ENCODE data around the gene CIRBP.
"Not testable (repeated sequence)": the region's sequence is repeated elsewhere in the genome, so short reads cannot be mapped to it uniquely, and the experiment has no call there.

CIRBP gene

DNA sequence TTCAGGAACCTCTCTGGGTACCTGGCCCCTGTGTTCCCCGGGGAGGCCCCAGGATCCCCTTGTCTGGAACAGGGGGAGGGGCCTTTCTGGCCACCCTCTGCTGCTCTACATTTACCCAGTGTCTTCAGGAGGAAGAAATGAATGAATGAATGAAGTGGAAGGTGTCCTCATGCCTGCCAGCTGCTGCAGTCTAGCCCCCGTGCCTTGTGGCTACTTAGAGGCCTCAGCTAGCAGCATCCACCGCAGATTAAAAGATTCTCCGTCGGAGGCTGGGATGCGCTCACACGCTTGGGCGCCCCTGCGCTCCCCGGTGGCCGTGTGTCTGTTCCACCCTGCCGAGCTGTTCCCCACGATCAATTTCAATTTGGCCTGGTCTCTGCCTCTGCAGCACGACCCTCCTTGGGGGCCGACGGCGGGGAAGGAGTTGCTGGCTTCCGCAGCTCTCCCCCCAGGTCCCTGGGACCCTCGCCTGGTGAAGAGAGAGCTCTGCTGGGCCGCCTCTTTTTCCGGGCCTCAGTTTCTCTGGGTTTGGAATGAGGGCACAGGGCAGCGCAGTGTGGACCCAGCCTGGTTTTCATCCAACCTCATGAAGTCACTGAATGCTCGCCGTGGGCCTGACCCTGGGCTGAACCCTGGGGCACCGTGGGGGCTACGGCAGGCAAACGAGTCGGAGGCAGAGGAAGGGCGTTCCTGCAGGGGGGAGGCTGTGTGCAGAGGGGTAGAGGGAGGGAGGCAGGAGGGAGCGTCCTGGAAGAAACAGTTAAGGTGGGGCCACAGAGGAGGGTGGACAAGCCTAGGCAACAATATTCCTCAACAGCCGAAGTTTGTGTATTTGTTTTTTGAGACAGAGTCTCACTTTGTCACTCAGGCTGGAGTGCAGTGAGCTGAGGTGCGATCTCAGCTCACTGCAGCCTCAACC, 44.8 kb downstream of the CIRBP start:
- ATAC-seq: no peak

- peak in 1 of 2 donors; percentile 45 for ATAC-seq
These were observed 46.5 kb downstream of the CIRBP start for GRCh38 chr19:1315470-1316166.

- ATAC-seq: no peak
These were observed 47.3 kb downstream of the CIRBP start for GRCh38 chr19:1316466-1316865.

DNA sequence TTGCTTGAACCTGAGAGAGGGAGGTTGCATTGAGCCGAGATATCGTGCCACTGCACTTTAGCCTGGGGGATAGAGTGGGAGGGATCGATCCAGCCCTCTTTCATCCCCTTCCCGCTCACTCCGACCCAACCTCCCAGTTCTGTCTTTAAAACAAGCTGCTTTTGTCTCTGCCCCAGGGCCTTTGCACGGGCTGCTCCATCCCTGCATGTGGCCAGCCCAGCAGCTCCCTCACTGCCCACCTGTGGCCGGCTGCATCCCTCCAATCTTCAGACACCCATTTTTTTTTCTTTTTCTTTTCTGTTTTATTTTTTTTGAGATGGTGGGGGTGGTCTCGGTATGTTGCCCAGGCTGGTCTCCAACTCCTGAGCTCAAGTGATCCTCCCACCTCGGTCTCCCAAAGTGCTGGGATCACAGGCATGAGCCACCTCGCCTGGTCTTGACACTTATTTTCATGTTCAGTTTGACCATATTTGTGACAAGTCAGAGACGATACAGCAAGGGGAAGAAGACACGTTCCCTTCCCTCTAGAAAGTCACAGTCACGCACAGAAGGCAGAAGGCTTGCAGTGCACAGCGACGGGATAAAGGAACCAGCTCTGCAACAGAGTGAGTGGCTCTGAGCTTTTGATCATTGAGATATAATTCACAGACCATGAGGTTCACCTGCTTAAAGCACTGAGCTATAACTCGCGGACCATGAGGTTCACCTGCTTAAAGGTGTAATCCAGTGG, 48.3 kb downstream of the CIRBP start:
- ATAC-seq: no peak

DNA sequence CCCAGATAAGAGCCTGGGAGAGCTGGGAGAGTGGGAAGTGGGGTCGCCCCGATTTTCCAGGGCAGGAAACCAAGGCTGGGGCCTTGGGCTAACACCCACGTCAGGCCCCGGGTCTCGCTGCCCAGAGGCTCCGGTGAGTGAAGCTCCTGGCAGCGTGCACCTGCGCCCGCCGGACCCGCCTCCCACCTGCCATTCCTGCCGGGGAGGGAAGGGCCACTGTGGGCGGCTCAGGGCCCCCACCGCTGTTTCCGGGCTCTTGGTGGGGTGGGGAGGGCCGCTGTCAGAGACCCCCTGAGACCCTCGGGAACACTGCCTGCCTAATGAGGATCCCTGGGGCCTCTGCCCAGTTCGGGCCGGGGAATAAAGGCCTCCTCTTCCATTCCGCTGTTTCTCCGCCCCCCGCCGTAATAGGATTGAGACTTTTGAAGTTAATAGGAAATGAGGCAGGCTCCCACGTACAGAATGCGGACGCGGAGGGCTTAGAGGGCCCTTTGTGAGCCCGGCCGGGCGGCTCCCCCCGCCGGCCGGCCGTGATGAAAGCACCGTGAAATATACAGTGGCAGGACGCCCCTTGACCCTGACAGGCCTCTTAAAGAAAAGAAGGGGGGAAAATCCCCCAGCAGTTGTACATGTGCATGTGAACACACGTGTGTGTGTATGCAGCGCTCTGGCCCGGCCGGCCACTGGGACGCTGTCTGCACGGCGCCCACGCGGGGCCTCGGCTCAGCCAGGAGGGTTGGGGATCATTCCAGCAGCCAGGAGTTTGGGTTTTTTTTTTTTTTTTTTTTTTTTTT, 49.7 kb downstream of the CIRBP start:
- no peak for ATAC-seq

DNA sequence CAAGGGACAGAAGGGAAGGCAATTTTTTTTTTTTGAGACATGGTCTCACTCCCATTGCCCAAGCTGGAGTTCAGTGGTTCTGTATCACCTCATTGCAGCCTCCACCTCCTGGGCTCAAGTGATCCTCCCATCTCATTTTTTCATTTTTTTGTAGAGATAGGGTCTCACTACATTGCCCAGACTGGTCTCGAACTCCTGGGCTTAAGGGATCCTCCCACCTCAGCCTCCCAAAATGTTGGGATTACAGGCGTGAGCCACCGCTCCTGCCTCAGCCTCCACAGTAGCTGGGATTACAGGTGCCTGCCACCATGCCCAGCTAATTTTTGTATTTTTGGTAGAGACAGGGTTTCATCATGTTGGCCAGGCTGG, 51.1 kb downstream of the CIRBP start:
- ATAC-seq: not testable (repeated sequence)

DNA sequence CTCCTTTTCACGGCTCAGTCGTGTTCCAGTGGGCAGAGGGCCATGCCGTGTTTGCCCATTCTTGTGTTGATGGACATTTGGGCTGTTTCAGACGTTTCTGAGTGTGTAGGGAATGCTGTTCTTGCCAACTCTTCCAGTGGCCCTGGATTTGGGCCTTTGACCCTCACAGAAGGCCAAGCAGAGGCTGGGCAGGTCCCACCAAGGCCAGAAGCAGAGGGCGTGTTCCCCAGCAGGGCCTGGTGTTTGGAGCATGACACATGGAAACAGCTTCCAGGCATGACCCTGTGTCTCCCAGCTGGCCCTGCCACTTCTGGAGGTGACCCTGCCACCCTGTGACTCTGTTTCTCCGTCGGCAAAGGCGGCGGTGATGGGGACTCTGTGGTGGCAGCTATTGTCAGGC, 52.4 kb downstream of the CIRBP start:
- ATAC-seq: no peak

DNA sequence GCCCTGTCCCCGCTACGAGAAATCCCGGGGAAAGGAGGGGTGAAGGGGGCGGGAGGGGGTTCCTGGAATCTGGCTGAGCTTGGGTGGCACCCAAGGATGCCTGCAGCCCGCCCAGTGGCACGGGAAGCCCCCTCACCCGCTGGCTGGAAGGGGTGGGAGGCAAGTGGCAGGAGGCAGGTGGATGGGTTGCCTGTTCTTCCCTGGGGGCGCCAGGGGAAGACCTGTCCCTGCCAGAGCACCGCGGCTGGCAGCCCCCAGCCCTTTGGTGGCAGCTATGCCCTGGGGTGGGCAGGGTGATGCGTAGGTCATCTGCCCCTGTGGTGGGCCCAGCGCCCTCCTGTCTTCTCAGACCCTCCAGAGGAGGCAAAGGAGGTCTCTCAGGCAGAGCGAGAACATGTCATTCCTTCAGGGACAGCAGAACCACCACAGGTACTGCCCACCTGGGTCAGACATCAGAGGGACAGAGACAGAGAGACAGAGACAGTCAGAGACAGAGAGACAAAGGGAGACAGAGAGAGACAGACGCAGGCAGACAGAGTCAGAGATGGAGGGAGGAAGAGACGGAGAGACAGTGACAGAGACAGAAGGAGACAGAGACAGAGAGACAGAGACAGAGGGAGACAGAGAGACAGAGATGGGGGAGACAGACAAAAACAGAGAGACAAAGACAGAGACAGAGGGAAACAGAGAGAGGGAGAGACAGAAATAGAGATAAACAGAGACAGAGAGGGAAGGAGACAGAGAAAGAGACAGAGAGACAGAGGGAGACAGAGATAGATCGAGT, 53.3 kb downstream of the CIRBP start:
- ATAC-seq: no peak

DNA sequence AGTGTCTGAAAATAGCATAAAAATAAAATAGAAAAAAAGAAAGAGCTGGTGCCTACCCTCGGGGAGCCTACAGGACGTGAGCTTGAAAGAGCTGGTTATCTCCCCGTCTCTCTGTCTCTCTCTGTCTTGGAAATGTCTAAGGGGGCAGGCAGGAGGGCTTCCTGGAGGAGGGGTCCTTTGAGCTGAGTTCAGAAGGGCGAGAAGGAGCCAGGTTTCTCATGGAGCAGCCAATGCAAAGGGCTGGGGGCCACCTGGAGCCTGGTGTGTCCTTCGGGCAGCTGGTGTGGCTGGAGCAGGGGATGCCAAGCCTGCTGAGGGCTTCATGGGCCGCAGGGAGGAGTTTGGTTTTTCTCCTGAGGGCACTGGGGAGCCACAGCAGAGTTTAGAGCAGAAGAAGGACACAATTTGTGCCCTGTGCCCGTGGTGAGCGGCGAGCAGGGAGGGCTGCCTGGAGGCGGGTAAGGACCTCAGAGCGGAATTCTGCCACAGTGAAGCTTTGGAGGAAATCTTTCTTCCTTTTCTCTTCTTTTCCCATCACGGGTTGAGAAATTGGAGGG, 55.2 kb downstream of the CIRBP start:
- ATAC-seq: no peak
